NOMO-1 treated with DMSO at 0.1 percent for 48 hours (cell line): ENCODE results near the gene CELF2.

ENCODE experiments used
- DNase-seq: peaks from one replicate; lab custom pipeline; 2025; ENCODE audit not compliant: unreplicated experiment; lab: John Stamatoyannopoulos, UW

The CELF2 gene

GRCh38 chr10:11003679-11004078 is 14.0 kb upstream of the CELF2 start:
- no peak for DNase-seq

- DNase-seq = no peak
Measured at GRCh38 chr10:11004144-11005077, 13.3 kb upstream of the CELF2 start.

GRCh38 chr10:11005725-11006427 is 11.8 kb upstream of the CELF2 start:
- DNase-seq = no peak

- DNase-seq = no peak
Measured at GRCh38 chr10:11006428-11006825, 11.2 kb upstream of the CELF2 start.

GRCh38 chr10:11007476-11008020 is 10.1 kb upstream of the CELF2 start:
- no peak for DNase-seq

GRCh38 chr10:11009471-11010308 is 8.0 kb upstream of the CELF2 start:
- no peak for DNase-seq

- peak; percentile 45 for DNase-seq
Measured at GRCh38 chr10:11010582-11010981, 7.1 kb upstream of the CELF2 start.

- DNase-seq = no peak
Measured at GRCh38 chr10:11011436-11011835, 6.2 kb upstream of the CELF2 start.

GRCh38 chr10:11011984-11012383 is 5.7 kb upstream of the CELF2 start:
- no peak for DNase-seq

- peak; percentile 39 for DNase-seq
Measured at GRCh38 chr10:11012421-11013295, 5.0 kb upstream of the CELF2 start.

GRCh38 chr10:11013836-11014235 is 3.8 kb upstream of the CELF2 start:
- no peak for DNase-seq

GRCh38 chr10:11014671-11015445 is 2.8 kb upstream of the CELF2 start:
- no peak for DNase-seq

GRCh38 chr10:11015446-11015934 is 2.2 kb upstream of the CELF2 start:
- no peak for DNase-seq

- no peak for DNase-seq
Measured at GRCh38 chr10:11017000-11017569, 587 bp upstream of the CELF2 start.

- DNase-seq = no peak
Measured at GRCh38 chr10:11018432-11018841, 765 bp downstream of the CELF2 start.

GRCh38 chr10:11018855-11019631 is 1.4 kb downstream of the CELF2 start:
- no peak for DNase-seq

GRCh38 chr10:11019724-11020547 is 2.3 kb downstream of the CELF2 start:
- no peak for DNase-seq
